NCI-H1694 (cell line): ENCODE data around the gene NINJ1.

Source experiments
- DNase-seq: peaks from one replicate; lab custom pipeline; 2025; lab: John Stamatoyannopoulos, UW

The NINJ1 gene

GRCh38 chr9:93132287-93132927 is 1.6 kb downstream of the NINJ1 start:
- no peak for DNase-seq

GRCh38 chr9:93131599-93132286 is 2.3 kb downstream of the NINJ1 start:
- no peak for DNase-seq

- no peak for DNase-seq
Observed at GRCh38 chr9:93130861-93131481, 3.1 kb downstream of the NINJ1 start.

- DNase-seq, result no peak
Observed at GRCh38 chr9:93129691-93130500, 4.2 kb downstream of the NINJ1 start.

- DNase-seq, result no peak
Observed at GRCh38 chr9:93129286-93129685, 4.8 kb downstream of the NINJ1 start.

GRCh38 chr9:93128715-93129224 is 5.3 kb downstream of the NINJ1 start:
- DNase-seq, result no peak

GRCh38 chr9:93128011-93128714 is 5.9 kb downstream of the NINJ1 start:
- DNase-seq, result no peak

- no peak for DNase-seq
Observed at GRCh38 chr9:93127395-93127911, 6.6 kb downstream of the NINJ1 start.

GRCh38 chr9:93126825-93127368 is 7.2 kb downstream of the NINJ1 start:
- no peak for DNase-seq

- no peak for DNase-seq
Observed at GRCh38 chr9:93126151-93126781, 7.8 kb downstream of the NINJ1 start.

- DNase-seq, result no peak
Observed at GRCh38 chr9:93125331-93125894, 8.6 kb downstream of the NINJ1 start.

GRCh38 chr9:93124793-93125192 is 9.3 kb downstream of the NINJ1 start:
- no peak for DNase-seq

- no peak for DNase-seq
Observed at GRCh38 chr9:93123561-93124283, 10.3 kb downstream of the NINJ1 start.

GRCh38 chr9:93122721-93123221 is 11.3 kb downstream of the NINJ1 start:
- no peak for DNase-seq

- DNase-seq, result no peak
Observed at GRCh38 chr9:93121316-93122241, 12.5 kb downstream of the NINJ1 start.

GRCh38 chr9:93120846-93121315 is 13.2 kb downstream of the NINJ1 start:
- no peak for DNase-seq

GRCh38 chr9:93119953-93120845 is 13.9 kb downstream of the NINJ1 start:
- DNase-seq, result no peak
